ENCODE data around the gene KDM2A.

The KDM2A gene

GRCh38 chr11:67306769-67307544 is 187.9 kb downstream of the KDM2A start:
- DNase-seq: no peak

- no peak for DNase-seq
Observed at GRCh38 chr11:67307545-67308001, 188.5 kb downstream of the KDM2A start.
